WTC11 (cell line): ENCODE results near the gene CCDC69. TPM values are rescaled to one million over a fixed set of nuclear protein-coding genes. Genes with fewer than 3 reads are reported as not detected.

ENCODE experiments used
- ATAC-seq: fragments of 200-7000 bp; cut with Tn5 transposase; 2 replicates; pipeline ENCODE4 v1.10.0; 2021; ENCODE audit warnings: mild to moderate bottlenecking, moderate library complexity
- CTCF ChIA-PET: fragments of 300-600 bp; sonication (Branson Sonifier 250); formaldehyde crosslinking; loops from one replicate; lab custom pipeline; 2021; ENCODE audit warnings: antibody characterized with exemption; lab: Charles Lee
- POLR2A ChIA-PET: fragments of 350-600 bp; sonication (Branson Sonifier 250); formaldehyde crosslinking; loops from one replicate; lab custom pipeline; 2021; ENCODE audit warnings: antibody characterized with exemption; lab: Charles Lee
- DNase-seq: peaks from one replicate; pipeline ENCODE4 v3.0.0; 2021; ENCODE audit warnings: low spot score
- H3K27ac Mint-ChIP-seq: 2 replicates; pipeline ENCODE4 v1.8.0; 2021; ENCODE audit warnings: mixed read lengths
- H3K27me3 Mint-ChIP-seq: 2 replicates; pipeline ENCODE4 v1.8.0; 2021; ENCODE audit warnings: low read depth, mild to moderate bottlenecking, moderate library complexity, mixed read lengths
- H3K36me3 Mint-ChIP-seq: 2 replicates; pipeline ENCODE4 v1.8.0; 2021; ENCODE audit warnings: mixed read lengths
- H3K4me1 Mint-ChIP-seq: 2 replicates; pipeline ENCODE4 v1.8.0; 2022; ENCODE audit warnings: mixed read lengths
- H3K4me3 Mint-ChIP-seq: 2 replicates; pipeline ENCODE4 v1.8.0; 2021; ENCODE audit warnings: mild to moderate bottlenecking, moderate library complexity, mixed read lengths
- H3K9me3 Mint-ChIP-seq: 2 replicates; pipeline ENCODE4 v1.8.0; 2021; ENCODE audit warnings: mixed read lengths
- ATF1 ChIP-seq: sonication (generic); formaldehyde crosslinking; IDR thresholded peaks from 2 replicates; pipeline ENCODE4 v1.8.1; 2023; ENCODE audit warnings: mild to moderate bottlenecking, moderate library complexity, missing genetic modification reagents
- CBFB ChIP-seq: sonication (generic); formaldehyde crosslinking; IDR thresholded peaks from 2 replicates; pipeline ENCODE4 v1.8.1; 2022; ENCODE audit warnings: mild to moderate bottlenecking, low read depth, missing genetic modification reagents
- E2F4 ChIP-seq: sonication (generic); formaldehyde crosslinking; IDR thresholded peaks from 2 replicates; pipeline ENCODE4 v1.8.1; 2022; ENCODE audit warnings: low read depth, mild to moderate bottlenecking, moderate library complexity, missing genetic modification reagents, borderline replicate concordance
- HMGXB4 ChIP-seq: sonication (generic); formaldehyde crosslinking; IDR thresholded peaks from 2 replicates; pipeline ENCODE4 v1.8.1; 2023; ENCODE audit warnings: mild to moderate bottlenecking, moderate library complexity, missing genetic modification reagents
- KAT7 ChIP-seq: sonication (generic); formaldehyde crosslinking; IDR thresholded peaks from 2 replicates; pipeline ENCODE4 v1.8.1; 2023; ENCODE audit warnings: missing genetic modification reagents, mild to moderate bottlenecking, borderline replicate concordance
- NFATC4 ChIP-seq: fragments of 250-450 bp; sonication (Bioruptor Pico); IDR thresholded peaks from 2 replicates; pipeline ENCODE4 v1.9.0; 2021; ENCODE audit warnings: mild to moderate bottlenecking
- NR3C1 ChIP-seq: sonication (generic); formaldehyde crosslinking; conservative IDR thresholded peaks from 2 replicates; pipeline ENCODE4 v1.8.1; 2023; ENCODE audit warnings: low read depth, mild to moderate bottlenecking, missing genetic modification reagents
- RORB ChIP-seq: fragments of 250-450 bp; sonication (Bioruptor Pico); IDR thresholded peaks from 2 replicates; pipeline ENCODE4 v1.9.0; 2021; ENCODE audit warnings: mild to moderate bottlenecking
- SOX15 ChIP-seq: fragments of 250-450 bp; sonication (Bioruptor Pico); IDR thresholded peaks from 2 replicates; pipeline ENCODE4 v1.9.0; 2021; ENCODE audit warnings: mild to moderate bottlenecking
- STAT6 ChIP-seq: sonication (generic); formaldehyde crosslinking; conservative IDR thresholded peaks from 2 replicates; pipeline ENCODE4 v1.8.1; 2023; ENCODE audit warnings: mild to moderate bottlenecking, low read depth, missing genetic modification reagents, moderate library complexity
- TEAD1 ChIP-seq: sonication (generic); formaldehyde crosslinking; IDR thresholded peaks from 2 replicates; pipeline ENCODE4 v1.8.0; 2022; ENCODE audit warnings: mild to moderate bottlenecking, missing genetic modification reagents
- TEAD4 ChIP-seq: sonication (generic); formaldehyde crosslinking; IDR thresholded peaks from 2 replicates; pipeline ENCODE4 v1.8.0; 2022; ENCODE audit warnings: mild to moderate bottlenecking, missing genetic modification reagents
- ZBTB43 ChIP-seq: sonication (generic); formaldehyde crosslinking; IDR thresholded peaks from 2 replicates; pipeline ENCODE4 v1.8.1; 2023; ENCODE audit warnings: mild to moderate bottlenecking, missing genetic modification reagents
- ZNF263 ChIP-seq: sonication (generic); formaldehyde crosslinking; IDR thresholded peaks from 2 replicates; pipeline ENCODE4 v1.8.1; 2022; ENCODE audit warnings: low read depth, mild to moderate bottlenecking, moderate library complexity, missing genetic modification reagents
- ZNF317 ChIP-seq: sonication (generic); formaldehyde crosslinking; IDR thresholded peaks from 2 replicates; pipeline ENCODE4 v1.8.1; 2023; ENCODE audit warnings: low read depth, mild to moderate bottlenecking, moderate library complexity, missing genetic modification reagents, borderline replicate concordance
- ZNF671 ChIP-seq: fragments of 250-450 bp; sonication (Bioruptor Pico); IDR thresholded peaks from 2 replicates; pipeline ENCODE4 v1.8.0; 2021; ENCODE audit warnings: mild to moderate bottlenecking
- total RNA-seq: library from RNA; stranded (reverse); gene quantifications from 3 replicates; pipeline ENCODE4 v1.2.3, GENCODE V29; 2021
- TF ChIP-seq, protein P1 (sequence below): sonication (generic); formaldehyde crosslinking; IDR thresholded peaks from 2 replicates; pipeline ENCODE4 v1.8.0; 2022; ENCODE audit warnings: mild to moderate bottlenecking, missing genetic modification reagents
- TF ChIP-seq, protein P2 (sequence below): fragments of 250-450 bp; sonication (Bioruptor Pico); IDR thresholded peaks from 2 replicates; pipeline ENCODE4 v1.9.0; 2021; ENCODE audit warnings: mild to moderate bottlenecking, borderline replicate concordance
- TF ChIP-seq, protein P3 (sequence below): sonication (generic); formaldehyde crosslinking; IDR thresholded peaks from 2 replicates; pipeline ENCODE4 v1.8.1; 2023; ENCODE audit warnings: mild to moderate bottlenecking, missing genetic modification reagents
- TF ChIP-seq, protein P4 (sequence below): fragments of 250-450 bp; sonication (Bioruptor Pico); IDR thresholded peaks from 2 replicates; pipeline ENCODE4 v1.9.0; 2021; ENCODE audit warnings: moderate library complexity, mild to moderate bottlenecking, inconsistent platforms, borderline replicate concordance
- TF ChIP-seq, protein P5 (sequence below): sonication (generic); formaldehyde crosslinking; IDR thresholded peaks from 2 replicates; pipeline ENCODE4 v1.8.0; 2022; ENCODE audit warnings: mild to moderate bottlenecking, missing genetic modification reagents

Gene CCDC69
- total RNA-seq, 1 experiment from 2014 or later: 12.4 TPM

GRCh38 chr5:151249281-151249680 lies 25.4 kb upstream of the CCDC69 start (continued):
- TF ChIP-seq, protein P1, sequence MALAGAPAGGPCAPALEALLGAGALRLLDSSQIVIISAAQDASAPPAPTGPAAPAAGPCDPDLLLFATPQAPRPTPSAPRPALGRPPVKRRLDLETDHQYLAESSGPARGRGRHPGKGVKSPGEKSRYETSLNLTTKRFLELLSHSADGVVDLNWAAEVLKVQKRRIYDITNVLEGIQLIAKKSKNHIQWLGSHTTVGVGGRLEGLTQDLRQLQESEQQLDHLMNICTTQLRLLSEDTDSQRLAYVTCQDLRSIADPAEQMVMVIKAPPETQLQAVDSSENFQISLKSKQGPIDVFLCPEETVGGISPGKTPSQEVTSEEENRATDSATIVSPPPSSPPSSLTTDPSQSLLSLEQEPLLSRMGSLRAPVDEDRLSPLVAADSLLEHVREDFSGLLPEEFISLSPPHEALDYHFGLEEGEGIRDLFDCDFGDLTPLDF: no peak

DNA sequence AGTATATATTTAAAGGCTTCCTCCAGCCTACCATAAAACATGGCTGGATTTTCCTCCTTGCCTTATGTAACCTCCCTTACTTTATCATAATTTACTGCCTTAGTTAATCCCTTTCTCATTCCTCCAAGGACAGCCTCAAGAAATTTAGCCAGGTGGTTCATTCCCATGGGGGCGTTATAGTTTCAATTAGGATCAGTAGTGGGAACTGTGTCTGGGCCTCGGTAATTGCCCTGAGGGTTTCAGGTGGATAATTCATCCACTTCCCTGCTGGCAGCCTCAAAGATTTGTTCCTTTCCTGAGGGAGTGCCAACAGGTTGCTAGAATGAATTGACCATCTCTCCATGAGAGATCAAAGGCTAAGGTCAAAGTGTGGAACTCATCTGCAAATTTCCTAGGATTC lies 24.8 kb upstream of the CCDC69 start:
- ChIA-PET POLR2A (no interaction called here), CTCF (interaction anchor here (0.6 to 1.5 kb wide), 2 partner anchors 10 to 133 kb away, joined by 3 to 5 read pairs; no protein-coding TSS in a partner anchor)
- no peak overlapping the region for H3K4me3 Mint-ChIP-seq

More for the DNA sequence above, 24.8 kb upstream of the CCDC69 start:
- ATAC-seq (no peak), DNase-seq (no peak)
- TF ChIP-seq TEAD4 (no peak), TEAD1 (CRISPR knock-in tag) (no peak), HMGXB4 (CRISPR knock-in tag) (no peak), ZNF263 (CRISPR knock-in tag) (no peak), NR3C1 (CRISPR knock-in tag) (no peak), ZBTB43 (no peak), KAT7 (no peak), ZNF317 (CRISPR knock-in tag) (no peak), ATF1 (CRISPR knock-in tag) (no peak), ZNF671 (CRISPR knock-in tag) (no peak), STAT6 (CRISPR knock-in tag) (no peak), NFATC4 (CRISPR knock-in tag) (no peak), SOX15 (CRISPR knock-in tag) (no peak), E2F4 (CRISPR knock-in tag) (no peak), RORB (CRISPR knock-in tag) (no peak), CBFB (CRISPR knock-in tag) (no peak)
- TF ChIP-seq, protein P2, sequence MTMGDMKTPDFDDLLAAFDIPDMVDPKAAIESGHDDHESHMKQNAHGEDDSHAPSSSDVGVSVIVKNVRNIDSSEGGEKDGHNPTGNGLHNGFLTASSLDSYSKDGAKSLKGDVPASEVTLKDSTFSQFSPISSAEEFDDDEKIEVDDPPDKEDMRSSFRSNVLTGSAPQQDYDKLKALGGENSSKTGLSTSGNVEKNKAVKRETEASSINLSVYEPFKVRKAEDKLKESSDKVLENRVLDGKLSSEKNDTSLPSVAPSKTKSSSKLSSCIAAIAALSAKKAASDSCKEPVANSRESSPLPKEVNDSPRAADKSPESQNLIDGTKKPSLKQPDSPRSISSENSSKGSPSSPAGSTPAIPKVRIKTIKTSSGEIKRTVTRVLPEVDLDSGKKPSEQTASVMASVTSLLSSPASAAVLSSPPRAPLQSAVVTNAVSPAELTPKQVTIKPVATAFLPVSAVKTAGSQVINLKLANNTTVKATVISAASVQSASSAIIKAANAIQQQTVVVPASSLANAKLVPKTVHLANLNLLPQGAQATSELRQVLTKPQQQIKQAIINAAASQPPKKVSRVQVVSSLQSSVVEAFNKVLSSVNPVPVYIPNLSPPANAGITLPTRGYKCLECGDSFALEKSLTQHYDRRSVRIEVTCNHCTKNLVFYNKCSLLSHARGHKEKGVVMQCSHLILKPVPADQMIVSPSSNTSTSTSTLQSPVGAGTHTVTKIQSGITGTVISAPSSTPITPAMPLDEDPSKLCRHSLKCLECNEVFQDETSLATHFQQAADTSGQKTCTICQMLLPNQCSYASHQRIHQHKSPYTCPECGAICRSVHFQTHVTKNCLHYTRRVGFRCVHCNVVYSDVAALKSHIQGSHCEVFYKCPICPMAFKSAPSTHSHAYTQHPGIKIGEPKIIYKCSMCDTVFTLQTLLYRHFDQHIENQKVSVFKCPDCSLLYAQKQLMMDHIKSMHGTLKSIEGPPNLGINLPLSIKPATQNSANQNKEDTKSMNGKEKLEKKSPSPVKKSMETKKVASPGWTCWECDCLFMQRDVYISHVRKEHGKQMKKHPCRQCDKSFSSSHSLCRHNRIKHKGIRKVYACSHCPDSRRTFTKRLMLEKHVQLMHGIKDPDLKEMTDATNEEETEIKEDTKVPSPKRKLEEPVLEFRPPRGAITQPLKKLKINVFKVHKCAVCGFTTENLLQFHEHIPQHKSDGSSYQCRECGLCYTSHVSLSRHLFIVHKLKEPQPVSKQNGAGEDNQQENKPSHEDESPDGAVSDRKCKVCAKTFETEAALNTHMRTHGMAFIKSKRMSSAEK (CRISPR knock-in tag): no peak
- TF ChIP-seq, protein P3, sequence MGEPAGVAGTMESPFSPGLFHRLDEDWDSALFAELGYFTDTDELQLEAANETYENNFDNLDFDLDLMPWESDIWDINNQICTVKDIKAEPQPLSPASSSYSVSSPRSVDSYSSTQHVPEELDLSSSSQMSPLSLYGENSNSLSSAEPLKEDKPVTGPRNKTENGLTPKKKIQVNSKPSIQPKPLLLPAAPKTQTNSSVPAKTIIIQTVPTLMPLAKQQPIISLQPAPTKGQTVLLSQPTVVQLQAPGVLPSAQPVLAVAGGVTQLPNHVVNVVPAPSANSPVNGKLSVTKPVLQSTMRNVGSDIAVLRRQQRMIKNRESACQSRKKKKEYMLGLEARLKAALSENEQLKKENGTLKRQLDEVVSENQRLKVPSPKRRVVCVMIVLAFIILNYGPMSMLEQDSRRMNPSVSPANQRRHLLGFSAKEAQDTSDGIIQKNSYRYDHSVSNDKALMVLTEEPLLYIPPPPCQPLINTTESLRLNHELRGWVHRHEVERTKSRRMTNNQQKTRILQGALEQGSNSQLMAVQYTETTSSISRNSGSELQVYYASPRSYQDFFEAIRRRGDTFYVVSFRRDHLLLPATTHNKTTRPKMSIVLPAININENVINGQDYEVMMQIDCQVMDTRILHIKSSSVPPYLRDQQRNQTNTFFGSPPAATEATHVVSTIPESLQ (CRISPR knock-in tag): no peak
- TF ChIP-seq, protein P4, sequence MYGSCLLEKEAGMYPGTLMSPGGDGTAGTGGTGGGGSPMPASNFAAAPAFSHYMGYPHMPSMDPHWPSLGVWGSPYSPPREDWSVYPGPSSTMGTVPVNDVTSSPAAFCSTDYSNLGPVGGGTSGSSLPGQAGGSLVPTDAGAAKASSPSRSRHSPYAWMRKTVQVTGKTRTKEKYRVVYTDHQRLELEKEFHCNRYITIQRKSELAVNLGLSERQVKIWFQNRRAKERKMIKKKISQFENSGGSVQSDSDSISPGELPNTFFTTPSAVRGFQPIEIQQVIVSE (CRISPR knock-in tag): no peak
- TF ChIP-seq, protein P5, sequence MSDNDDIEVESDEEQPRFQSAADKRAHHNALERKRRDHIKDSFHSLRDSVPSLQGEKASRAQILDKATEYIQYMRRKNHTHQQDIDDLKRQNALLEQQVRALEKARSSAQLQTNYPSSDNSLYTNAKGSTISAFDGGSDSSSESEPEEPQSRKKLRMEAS (CRISPR knock-in tag): no peak
- H3K27ac Mint-ChIP-seq: no peak overlapping the region
- H3K4me1 Mint-ChIP-seq: peaks cover 23% of the 10 kb centered on the region
- H3K9me3 Mint-ChIP-seq: no peaks in the 10 kb centered on the region
- peaks cover 6% of the 10 kb centered on the region for H3K27me3 Mint-ChIP-seq
- no peaks in the 10 kb centered on the region for H3K36me3 Mint-ChIP-seq
